GM23338 (cell line): Measurements from ENCODE around the gene IRAK1. TPM values are rescaled to one million over a fixed set of nuclear protein-coding genes. Genes with fewer than 3 reads are reported as not detected.

Experiments
- ATAC-seq: fragments of 200-7000 bp; cut with Tn5 transposase; 3 replicates; pipeline ENCODE4 v1.9.1; 2020
- DNase-seq: peaks from one replicate; pipeline ENCODE4 v3.0.0-alpha.2; 2015; ENCODE audit warnings: low spot score
- H2AFZ ChIP-seq: fragments of 200-600 bp; sonication (generic); 2 replicates; pipeline ENCODE4 v1.8.0; 2016; ENCODE audit warnings: antibody characterized with exemption, mild to moderate bottlenecking, moderate library complexity
- H3F3A ChIP-seq: fragments of 200-600 bp; sonication (generic); replicated peaks from 2 replicates; pipeline ENCODE4 v1.8.0; 2017; ENCODE audit warnings: antibody characterized with exemption, mixed run types, low read depth
- H3K27ac ChIP-seq: fragments of 200-600 bp; sonication (generic); 2 replicates; pipeline ENCODE4 v1.6.1; 2016; ENCODE audit warnings: low read depth
- H3K27me3 ChIP-seq: fragments of 200-600 bp; sonication (generic); 2 replicates; pipeline ENCODE4 v1.8.0; 2016; ENCODE audit warnings: mild to moderate bottlenecking, mixed run types, moderate library complexity; ENCODE audit not compliant: insufficient read depth
- H3K36me3 ChIP-seq: fragments of 200-600 bp; sonication (generic); 2 replicates; pipeline ENCODE4 v1.8.0; 2016; ENCODE audit warnings: mild to moderate bottlenecking; ENCODE audit not compliant: insufficient read depth
- H3K4me1 ChIP-seq: fragments of 200-600 bp; sonication (generic); 2 replicates; pipeline ENCODE4 v1.8.0; 2016; ENCODE audit warnings: mild to moderate bottlenecking, moderate library complexity; ENCODE audit not compliant: insufficient read depth
- H3K4me2 ChIP-seq: fragments of 200-600 bp; sonication (generic); 2 replicates; pipeline ENCODE4 v1.7.1; 2017; ENCODE audit warnings: mixed run types
- H3K4me3 ChIP-seq: fragments of 200-600 bp; sonication (generic); 2 replicates; pipeline ENCODE4 v1.6.1; 2016; ENCODE audit warnings: mixed run types
- H3K79me2 ChIP-seq: fragments of 200-600 bp; sonication (generic); replicated peaks from 2 replicates; pipeline ENCODE4 v1.8.0; 2017; ENCODE audit warnings: mild to moderate bottlenecking; ENCODE audit not compliant: insufficient read depth
- H3K9me2 ChIP-seq: fragments of 200-600 bp; sonication (generic); 2 replicates; pipeline ENCODE4 v1.8.0; 2017; ENCODE audit not compliant: insufficient read depth
- H4K20me1 ChIP-seq: fragments of 200-600 bp; sonication (generic); replicated peaks from 2 replicates; pipeline ENCODE4 v1.8.0; 2017; ENCODE audit warnings: mild to moderate bottlenecking; ENCODE audit not compliant: insufficient read depth
- H3K27ac Mint-ChIP-seq: 2 replicates; pipeline ENCODE4 v1.8.0; 2020; ENCODE audit warnings: inconsistent platforms, mild to moderate bottlenecking, moderate library complexity, mixed read lengths
- H3K27me3 Mint-ChIP-seq: 3 replicates; pipeline ENCODE4 v1.8.0; 2022; ENCODE audit warnings: low read depth, mild to moderate bottlenecking, moderate library complexity, mixed read lengths, inconsistent platforms; ENCODE audit not compliant: insufficient read depth, poor library complexity
- H3K36me3 Mint-ChIP-seq: 3 replicates; pipeline ENCODE4 v1.8.0; 2021; ENCODE audit warnings: low read depth, mild to moderate bottlenecking, inconsistent platforms, moderate library complexity, mixed read lengths
- H3K4me1 Mint-ChIP-seq: 3 replicates; pipeline ENCODE4 v1.8.0; 2020; ENCODE audit warnings: mild to moderate bottlenecking, inconsistent platforms, mixed read lengths
- H3K4me3 Mint-ChIP-seq: 3 replicates; pipeline ENCODE4 v1.8.0; 2021; ENCODE audit warnings: moderate library complexity, mild to moderate bottlenecking, inconsistent platforms, mixed read lengths
- H3K9me3 Mint-ChIP-seq: 3 replicates; pipeline ENCODE4 v1.8.0; 2020; ENCODE audit warnings: moderate library complexity, mild to moderate bottlenecking, inconsistent platforms, mixed read lengths
- CREB1 ChIP-seq: fragments of 250-450 bp; sonication (Bioruptor Pico); IDR thresholded peaks from 2 replicates; pipeline ENCODE4 v1.5.0; 2020; ENCODE audit warnings: low read depth, mild to moderate bottlenecking, moderate library complexity
- CTCF ChIP-seq, 2 experiments: fragments of 200-600 bp in 1 of 2; sonication (generic) in 1 of 2; conservative IDR thresholded peaks; 2 replicates each; pipeline versions ENCODE4 v1.5.1 to v1.6.1; 2016 to 2017; ENCODE audit warnings: antibody characterized with exemption in 2 of 2, low read depth in 2 of 2, mild to moderate bottlenecking in 2 of 2, moderate library complexity in 1 of 2
- ETS1 ChIP-seq: IDR thresholded peaks from 2 replicates; pipeline ENCODE4 v1.6.1; 2016; ENCODE audit warnings: antibody characterized with exemption
- EZH2 ChIP-seq: fragments of 200-600 bp; sonication (generic); IDR thresholded peaks from one replicate; pipeline ENCODE4 v1.8.0; 2017; ENCODE audit warnings: antibody characterized with exemption, mild to moderate bottlenecking, low read depth; ENCODE audit not compliant: unreplicated experiment
- EZH2phosphoT487 ChIP-seq: fragments of 200-600 bp; sonication (generic); IDR thresholded peaks from one replicate; pipeline ENCODE4 v1.8.1; 2018; ENCODE audit warnings: antibody characterized with exemption; ENCODE audit not compliant: unreplicated experiment
- JUNB ChIP-seq: IDR thresholded peaks from one replicate; pipeline ENCODE4 v1.6.1; 2016; ENCODE audit warnings: antibody characterized with exemption; ENCODE audit not compliant: unreplicated experiment
- NANOG ChIP-seq: IDR thresholded peaks from 2 replicates; pipeline ENCODE4 v1.6.1; 2016; ENCODE audit warnings: antibody characterized with exemption, borderline replicate concordance
- POLR2AphosphoS5 ChIP-seq: IDR thresholded peaks from 2 replicates; pipeline ENCODE4 v1.6.1; 2016; ENCODE audit warnings: antibody characterized with exemption, low read depth
- REST ChIP-seq: IDR thresholded peaks from one replicate; pipeline ENCODE4 v1.6.1; 2018; ENCODE audit warnings: antibody characterized with exemption; ENCODE audit not compliant: unreplicated experiment
- STAT1 ChIP-seq: IDR thresholded peaks from one replicate; pipeline ENCODE4 v1.6.1; 2016; ENCODE audit warnings: antibody characterized with exemption; ENCODE audit not compliant: unreplicated experiment
- ZNF114 ChIP-seq: fragments of 250-450 bp; sonication (Bioruptor Pico); IDR thresholded peaks from 2 replicates; pipeline ENCODE4 v1.5.0; 2020; ENCODE audit warnings: mild to moderate bottlenecking, moderate library complexity
- ZNF331 ChIP-seq: fragments of 250-450 bp; sonication (Bioruptor Pico); IDR thresholded peaks from 2 replicates; pipeline ENCODE4 v1.5.0; 2020; ENCODE audit warnings: low read depth, mild to moderate bottlenecking, moderate library complexity
- ZNF462 ChIP-seq: fragments of 250-450 bp; sonication (Bioruptor Pico); IDR thresholded peaks from 2 replicates; pipeline ENCODE4 v1.5.0; 2020; ENCODE audit warnings: mild to moderate bottlenecking, moderate library complexity
- polyA plus RNA-seq: library from polyadenylated mRNA; unstranded; fragments of >200 nt; fragmentation: Nextera tagmentation; extraction: Ambion mirVana; gene quantifications from 2 replicates; pipeline ENCODE4 v1.2.1, GENCODE V29; 2016
- total RNA-seq: library from RNA; depleted of rRNA; stranded (reverse); fragments of >200 nt; shearing (Covaris generic); gene quantifications from 2 replicates; pipeline ENCODE4 v1.2.3, GENCODE V29; 2014

Gene IRAK1
- total and polyA plus RNA-seq, 2 experiments from 2014 or later, result 21.6 to 38.0 TPM

- Histone ChIP-seq H3K4me3 (no peak overlapping the region), H3K27ac (no peak overlapping the region), H3F3A (no peaks in the 10 kb centered on the region), H3K79me2 (peaks cover 25% of the 10 kb centered on the region), H3K9me2 (no peaks in the 10 kb centered on the region), H3K4me2 (no peak overlapping the region), H3K36me3 (no peaks in the 10 kb centered on the region), H2AFZ (no peak overlapping the region), H3K4me1 (peaks cover 21% of the 10 kb centered on the region; the same call in 1 of the 2 replicates), H3K27me3 (no peaks in the 10 kb centered on the region), H4K20me1 (no peaks in the 10 kb centered on the region)
- Mint-ChIP-seq H3K4me1 (peaks cover 57% of the 10 kb centered on the region), H3K4me3 (no peak overlapping the region), H3K27ac (no peak overlapping the region), H3K36me3 (peaks cover 9% of the 10 kb centered on the region; the same call in 1 of the 3 replicates), H3K9me3 (no peaks in the 10 kb centered on the region), H3K27me3 (peaks cover 6% of the 10 kb centered on the region)
- TF ChIP-seq NANOG (no peak), ZNF331 (CRISPR knock-in tag) (no peak), EZH2 (no peak), STAT1 (no peak), ZNF114 (CRISPR knock-in tag) (no peak), CTCF (conservative IDR thresholded peaks at IDR 0.05; ENCODE audit: low read depth in 2 of 2) (no peak), EZH2phosphoT487 (no peak), JUNB (no peak), POLR2AphosphoS5 (no peak), ZNF462 (CRISPR knock-in tag) (no peak), REST (no peak), ETS1 (no peak), CREB1 (CRISPR knock-in tag) (no peak)
- DNase-seq, result no peak
- ATAC-seq, result no peak
These were observed 18.1 kb upstream of the IRAK1 start for GRCh38 chrX:154037754-154038153.
